H1 (cell line): ENCODE data around the gene MLF1. TPM values are rescaled to one million over a fixed set of nuclear protein-coding genes. Genes with fewer than 3 reads are reported as not detected.
A peak's percentile ranks its signal among the peaks of the same experiment; 100 is the strongest.

ENCODE experiments used
- YY1 ChIP-seq: IDR thresholded peaks from 2 replicates; pipeline ENCODE4 v1.6.1; 2011; ENCODE audit warnings: low read depth, mild to moderate bottlenecking, low read length
- polyA plus RNA-seq, 7 experiments: library from polyadenylated mRNA; depleted of rRNA in 3 of 7; stranded (reverse) in 5 of 7; unstranded in 2 of 7; fragments of >200 nt in 5 of 7; fragments of 200-250 nt in 2 of 7; gene quantifications; 1 replicate in 5 of 7; 2 replicates in 1 of 7; 4 replicates in 1 of 7; pipeline versions ENCODE4 v1.2.1 to v1.2.3, GENCODE V29; 2011 to 2013; ENCODE audit warnings: missing spikeins in 2 of 7, mixed read lengths in 2 of 7
- total RNA-seq: library from RNA; stranded (reverse); fragmentation: NEBNext Ultra II Directional; extraction: Animal tissue kit (Norgen Biotek cat#: 25700); gene quantifications from 2 replicates; pipeline ENCODE4 v1.2.1, GENCODE V29; 2021
- TF ChIP-seq, protein P1 (sequence below): fragments of 300-600 bp; sonication (generic); IDR thresholded peaks from 2 replicates; pipeline ENCODE4 v1.7.1; 2012; ENCODE audit warnings: low read length, moderate library complexity, mild to moderate bottlenecking, inconsistent platforms; ENCODE audit not compliant: insufficient replicate concordance
- TF ChIP-seq, protein P2 (sequence below), 3 experiments: IDR thresholded peaks; 1 replicate in 2 of 3; 2 replicates in 1 of 3; pipeline versions ENCODE4 v1.5.1 to v1.6.1; 2011; ENCODE audit warnings: low read length in 3 of 3, mild to moderate bottlenecking in 3 of 3, inconsistent platforms in 2 of 3, low read depth in 1 of 3, moderate library complexity in 1 of 3; ENCODE audit not compliant: insufficient read depth in 1 of 3; ENCODE audit errors: control extremely low read depth in 1 of 3

Gene MLF1
- total and polyA plus RNA-seq, 2 of the 8 experiments (the other 6 are each of a cell fraction or from before 2014, with no cell fraction given) = 13.4 to 48.9 TPM

DNA sequence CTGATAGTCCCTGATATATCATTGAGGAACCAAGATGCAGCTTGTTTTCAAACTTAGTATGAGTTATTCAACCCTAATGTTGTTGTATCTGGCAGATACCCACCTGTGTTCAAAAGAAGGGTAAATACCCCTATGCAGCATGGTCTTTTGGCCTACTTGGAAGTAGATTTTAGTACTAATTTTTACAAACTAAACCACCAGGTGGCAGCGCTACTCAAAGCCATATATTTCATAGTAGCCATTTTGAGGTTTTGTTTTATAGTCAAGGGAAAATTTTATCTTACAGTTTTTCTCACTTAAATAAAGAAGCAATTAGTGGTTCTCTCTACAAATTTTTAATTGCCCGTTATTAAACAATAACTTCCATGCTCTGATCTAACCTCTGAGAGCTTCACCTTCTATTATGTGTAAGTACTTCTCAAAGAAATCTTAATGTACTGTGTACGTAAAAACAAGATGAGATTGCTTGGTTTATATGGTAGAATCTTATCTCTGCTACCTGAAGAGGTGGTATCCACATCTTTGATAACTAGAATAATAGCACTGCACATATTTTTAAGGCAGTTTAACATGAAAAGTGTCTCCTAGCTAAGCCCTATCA lies 31.5 kb upstream of the MLF1 start (continued):
- TF ChIP-seq, protein P1, sequence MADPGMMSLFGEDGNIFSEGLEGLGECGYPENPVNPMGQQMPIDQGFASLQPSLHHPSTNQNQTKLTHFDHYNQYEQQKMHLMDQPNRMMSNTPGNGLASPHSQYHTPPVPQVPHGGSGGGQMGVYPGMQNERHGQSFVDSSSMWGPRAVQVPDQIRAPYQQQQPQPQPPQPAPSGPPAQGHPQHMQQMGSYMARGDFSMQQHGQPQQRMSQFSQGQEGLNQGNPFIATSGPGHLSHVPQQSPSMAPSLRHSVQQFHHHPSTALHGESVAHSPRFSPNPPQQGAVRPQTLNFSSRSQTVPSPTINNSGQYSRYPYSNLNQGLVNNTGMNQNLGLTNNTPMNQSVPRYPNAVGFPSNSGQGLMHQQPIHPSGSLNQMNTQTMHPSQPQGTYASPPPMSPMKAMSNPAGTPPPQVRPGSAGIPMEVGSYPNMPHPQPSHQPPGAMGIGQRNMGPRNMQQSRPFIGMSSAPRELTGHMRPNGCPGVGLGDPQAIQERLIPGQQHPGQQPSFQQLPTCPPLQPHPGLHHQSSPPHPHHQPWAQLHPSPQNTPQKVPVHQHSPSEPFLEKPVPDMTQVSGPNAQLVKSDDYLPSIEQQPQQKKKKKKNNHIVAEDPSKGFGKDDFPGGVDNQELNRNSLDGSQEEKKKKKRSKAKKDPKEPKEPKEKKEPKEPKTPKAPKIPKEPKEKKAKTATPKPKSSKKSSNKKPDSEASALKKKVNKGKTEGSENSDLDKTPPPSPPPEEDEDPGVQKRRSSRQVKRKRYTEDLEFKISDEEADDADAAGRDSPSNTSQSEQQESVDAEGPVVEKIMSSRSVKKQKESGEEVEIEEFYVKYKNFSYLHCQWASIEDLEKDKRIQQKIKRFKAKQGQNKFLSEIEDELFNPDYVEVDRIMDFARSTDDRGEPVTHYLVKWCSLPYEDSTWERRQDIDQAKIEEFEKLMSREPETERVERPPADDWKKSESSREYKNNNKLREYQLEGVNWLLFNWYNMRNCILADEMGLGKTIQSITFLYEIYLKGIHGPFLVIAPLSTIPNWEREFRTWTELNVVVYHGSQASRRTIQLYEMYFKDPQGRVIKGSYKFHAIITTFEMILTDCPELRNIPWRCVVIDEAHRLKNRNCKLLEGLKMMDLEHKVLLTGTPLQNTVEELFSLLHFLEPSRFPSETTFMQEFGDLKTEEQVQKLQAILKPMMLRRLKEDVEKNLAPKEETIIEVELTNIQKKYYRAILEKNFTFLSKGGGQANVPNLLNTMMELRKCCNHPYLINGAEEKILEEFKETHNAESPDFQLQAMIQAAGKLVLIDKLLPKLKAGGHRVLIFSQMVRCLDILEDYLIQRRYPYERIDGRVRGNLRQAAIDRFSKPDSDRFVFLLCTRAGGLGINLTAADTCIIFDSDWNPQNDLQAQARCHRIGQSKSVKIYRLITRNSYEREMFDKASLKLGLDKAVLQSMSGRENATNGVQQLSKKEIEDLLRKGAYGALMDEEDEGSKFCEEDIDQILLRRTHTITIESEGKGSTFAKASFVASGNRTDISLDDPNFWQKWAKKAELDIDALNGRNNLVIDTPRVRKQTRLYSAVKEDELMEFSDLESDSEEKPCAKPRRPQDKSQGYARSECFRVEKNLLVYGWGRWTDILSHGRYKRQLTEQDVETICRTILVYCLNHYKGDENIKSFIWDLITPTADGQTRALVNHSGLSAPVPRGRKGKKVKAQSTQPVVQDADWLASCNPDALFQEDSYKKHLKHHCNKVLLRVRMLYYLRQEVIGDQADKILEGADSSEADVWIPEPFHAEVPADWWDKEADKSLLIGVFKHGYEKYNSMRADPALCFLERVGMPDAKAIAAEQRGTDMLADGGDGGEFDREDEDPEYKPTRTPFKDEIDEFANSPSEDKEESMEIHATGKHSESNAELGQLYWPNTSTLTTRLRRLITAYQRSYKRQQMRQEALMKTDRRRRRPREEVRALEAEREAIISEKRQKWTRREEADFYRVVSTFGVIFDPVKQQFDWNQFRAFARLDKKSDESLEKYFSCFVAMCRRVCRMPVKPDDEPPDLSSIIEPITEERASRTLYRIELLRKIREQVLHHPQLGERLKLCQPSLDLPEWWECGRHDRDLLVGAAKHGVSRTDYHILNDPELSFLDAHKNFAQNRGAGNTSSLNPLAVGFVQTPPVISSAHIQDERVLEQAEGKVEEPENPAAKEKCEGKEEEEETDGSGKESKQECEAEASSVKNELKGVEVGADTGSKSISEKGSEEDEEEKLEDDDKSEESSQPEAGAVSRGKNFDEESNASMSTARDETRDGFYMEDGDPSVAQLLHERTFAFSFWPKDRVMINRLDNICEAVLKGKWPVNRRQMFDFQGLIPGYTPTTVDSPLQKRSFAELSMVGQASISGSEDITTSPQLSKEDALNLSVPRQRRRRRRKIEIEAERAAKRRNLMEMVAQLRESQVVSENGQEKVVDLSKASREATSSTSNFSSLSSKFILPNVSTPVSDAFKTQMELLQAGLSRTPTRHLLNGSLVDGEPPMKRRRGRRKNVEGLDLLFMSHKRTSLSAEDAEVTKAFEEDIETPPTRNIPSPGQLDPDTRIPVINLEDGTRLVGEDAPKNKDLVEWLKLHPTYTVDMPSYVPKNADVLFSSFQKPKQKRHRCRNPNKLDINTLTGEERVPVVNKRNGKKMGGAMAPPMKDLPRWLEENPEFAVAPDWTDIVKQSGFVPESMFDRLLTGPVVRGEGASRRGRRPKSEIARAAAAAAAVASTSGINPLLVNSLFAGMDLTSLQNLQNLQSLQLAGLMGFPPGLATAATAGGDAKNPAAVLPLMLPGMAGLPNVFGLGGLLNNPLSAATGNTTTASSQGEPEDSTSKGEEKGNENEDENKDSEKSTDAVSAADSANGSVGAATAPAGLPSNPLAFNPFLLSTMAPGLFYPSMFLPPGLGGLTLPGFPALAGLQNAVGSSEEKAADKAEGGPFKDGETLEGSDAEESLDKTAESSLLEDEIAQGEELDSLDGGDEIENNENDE = no peak
- TF ChIP-seq, protein P2, sequence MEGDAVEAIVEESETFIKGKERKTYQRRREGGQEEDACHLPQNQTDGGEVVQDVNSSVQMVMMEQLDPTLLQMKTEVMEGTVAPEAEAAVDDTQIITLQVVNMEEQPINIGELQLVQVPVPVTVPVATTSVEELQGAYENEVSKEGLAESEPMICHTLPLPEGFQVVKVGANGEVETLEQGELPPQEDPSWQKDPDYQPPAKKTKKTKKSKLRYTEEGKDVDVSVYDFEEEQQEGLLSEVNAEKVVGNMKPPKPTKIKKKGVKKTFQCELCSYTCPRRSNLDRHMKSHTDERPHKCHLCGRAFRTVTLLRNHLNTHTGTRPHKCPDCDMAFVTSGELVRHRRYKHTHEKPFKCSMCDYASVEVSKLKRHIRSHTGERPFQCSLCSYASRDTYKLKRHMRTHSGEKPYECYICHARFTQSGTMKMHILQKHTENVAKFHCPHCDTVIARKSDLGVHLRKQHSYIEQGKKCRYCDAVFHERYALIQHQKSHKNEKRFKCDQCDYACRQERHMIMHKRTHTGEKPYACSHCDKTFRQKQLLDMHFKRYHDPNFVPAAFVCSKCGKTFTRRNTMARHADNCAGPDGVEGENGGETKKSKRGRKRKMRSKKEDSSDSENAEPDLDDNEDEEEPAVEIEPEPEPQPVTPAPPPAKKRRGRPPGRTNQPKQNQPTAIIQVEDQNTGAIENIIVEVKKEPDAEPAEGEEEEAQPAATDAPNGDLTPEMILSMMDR (IDR thresholded peaks at IDR 0.05; ENCODE audit: control extremely low read depth in 1 of 3, insufficient read depth in 1 of 3, low read depth in 1 of 3, low read length in 3 of 3) = peak in 2 of 3 experiments; percentile 34 to 46; a peak in 2 of 4 replicates
- peak; percentile 79; the same call in 1 of the 2 replicates for TF ChIP-seq YY1
